Liver (tissue), 9 donors: ENCODE results near the gene PLA2G2F. TPM values are rescaled to one million over a fixed set of nuclear protein-coding genes. Genes with fewer than 3 reads are reported as not detected.

ENCODE experiments used
- DNase-seq: peaks from one replicate; pipeline ENCODE4 v3.0.0-alpha.2; 2017; ENCODE audit warnings: low spot score
- H3K27ac ChIP-seq, 2 donors: one replicate each; pipeline ENCODE4 v1.7.0; 2013; ENCODE audit warnings: inconsistent platforms in 2 of 2, low read length in 2 of 2, control low read depth in 1 of 2, low read depth in 1 of 2, mild to moderate bottlenecking in 1 of 2
- H3K27me3 ChIP-seq, 4 donors: one replicate each; pipeline versions ENCODE4 v1.6.1 to v1.7.0; 2013; ENCODE audit warnings: low read length in 3 of 4, inconsistent platforms in 1 of 4, mild to moderate bottlenecking in 1 of 4, moderate library complexity in 1 of 4; ENCODE audit not compliant: control insufficient read depth in 4 of 4, insufficient read depth in 4 of 4
- H3K36me3 ChIP-seq, 4 donors: one replicate each; pipeline versions ENCODE4 v1.6.1 to v1.7.0; 2013; ENCODE audit warnings: low read length in 3 of 4, mild to moderate bottlenecking in 3 of 4, low read depth in 1 of 4, moderate library complexity in 1 of 4; ENCODE audit not compliant: control insufficient read depth in 4 of 4, insufficient read depth in 3 of 4
- H3K4me1 ChIP-seq, 4 donors: one replicate each; pipeline versions ENCODE4 v1.6.1 to v1.7.0; 2013; ENCODE audit warnings: low read length in 3 of 4, mild to moderate bottlenecking in 3 of 4, moderate library complexity in 1 of 4; ENCODE audit not compliant: control insufficient read depth in 4 of 4, insufficient read depth in 4 of 4
- H3K4me3 ChIP-seq, 3 donors: one replicate each; pipeline versions ENCODE4 v1.6.1 to v1.7.0; 2013; ENCODE audit warnings: low read length in 3 of 3, control low read depth in 1 of 3, low read depth in 1 of 3, mild to moderate bottlenecking in 1 of 3
- H3K9ac ChIP-seq, 2 donors: one replicate each; pipeline ENCODE4 v1.7.0; 2013; ENCODE audit warnings: low read length in 2 of 2, mild to moderate bottlenecking in 2 of 2, moderate library complexity in 2 of 2, control low read depth in 1 of 2, low read depth in 1 of 2
- H3K9me3 ChIP-seq, 4 donors: one replicate each; pipeline versions ENCODE4 v1.6.1 to v1.7.0; 2013; ENCODE audit warnings: low read length in 3 of 4; ENCODE audit not compliant: control insufficient read depth in 4 of 4
- EGR1 ChIP-seq, 2 donors: IDR thresholded peaks; 2 replicates each; pipeline ENCODE4 v1.6.1; 2016 to 2018; ENCODE audit warnings: antibody characterized with exemption in 2 of 2, low read depth in 2 of 2
- GABPA ChIP-seq, 2 donors: IDR thresholded peaks in 1 of 2; conservative IDR thresholded peaks in 1 of 2; 2 replicates each; pipeline ENCODE4 v1.6.1; 2016; ENCODE audit warnings: antibody characterized with exemption in 2 of 2, mild to moderate bottlenecking in 1 of 2, moderate library complexity in 1 of 2
- HNF4A ChIP-seq, 2 donors: conservative IDR thresholded peaks; 2 replicates each; pipeline ENCODE4 v1.6.1; 2016; ENCODE audit warnings: antibody characterized with exemption in 2 of 2, mild to moderate bottlenecking in 2 of 2
- HNF4G ChIP-seq: IDR thresholded peaks from 2 replicates; pipeline ENCODE4 v1.6.1; 2016; ENCODE audit warnings: antibody characterized with exemption
- JUND ChIP-seq, 2 donors: IDR thresholded peaks; 2 replicates each; pipeline ENCODE4 v1.6.1; 2016; ENCODE audit warnings: antibody characterized with exemption in 2 of 2
- NR2F2 ChIP-seq: IDR thresholded peaks from 2 replicates; pipeline ENCODE4 v1.6.1; 2016; ENCODE audit warnings: antibody characterized with exemption
- RAD21 ChIP-seq, 2 donors: IDR thresholded peaks; 2 replicates each; pipeline ENCODE4 v1.6.1; 2016; ENCODE audit warnings: antibody characterized with exemption in 2 of 2, mild to moderate bottlenecking in 2 of 2
- RXRA ChIP-seq, 2 donors: IDR thresholded peaks; 2 replicates each; pipeline ENCODE4 v1.6.1; 2017 to 2018; ENCODE audit warnings: antibody characterized with exemption in 2 of 2, mild to moderate bottlenecking in 1 of 2
- SP1 ChIP-seq: IDR thresholded peaks from 2 replicates; pipeline ENCODE4 v1.6.1; 2018; ENCODE audit warnings: antibody characterized with exemption, mild to moderate bottlenecking
- TAF1 ChIP-seq: conservative IDR thresholded peaks from 2 replicates; pipeline ENCODE4 v1.6.1; 2016; ENCODE audit warnings: antibody characterized with exemption, mild to moderate bottlenecking
- WGBS: extraction: QIAGEN DNeasy Blood & Tissue Kit; methylation state at CpG from one replicate; pipeline ENCODE4 v1.1.7; 2013; 5-methylcytosine and 5-hydroxymethylcytosine counted together
- polyA plus RNA-seq, 2 donors: library from polyadenylated mRNA; stranded (reverse) in 1 of 2; unstranded in 1 of 2; fragments of 200-250 nt in 1 of 2; fragments of >200 nt in 1 of 2; fragmentation: Nextera tagmentation in 1 of 2; extraction: Ambion mirVana in 1 of 2; gene quantifications; one replicate each; pipeline versions ENCODE4 v1.2.1 to v1.2.3, GENCODE V29; 2013 to 2015
- total RNA-seq, 2 donors: library from RNA; depleted of rRNA; stranded (reverse); fragments of >200 nt; gene quantifications; one replicate each; pipeline ENCODE4 v1.2.3, GENCODE V29; 2014
- TF ChIP-seq, protein P1 (sequence below): IDR thresholded peaks from 2 replicates; pipeline ENCODE4 v1.6.1; 2016; ENCODE audit warnings: antibody characterized with exemption
- TF ChIP-seq, protein P2 (sequence below): IDR thresholded peaks from 2 replicates; pipeline ENCODE4 v1.6.1; 2016; ENCODE audit warnings: antibody characterized with exemption, mild to moderate bottlenecking
- TF ChIP-seq, protein P3 (sequence below): IDR thresholded peaks from 2 replicates; pipeline ENCODE4 v1.6.1; 2016; ENCODE audit warnings: antibody characterized with exemption
- TF ChIP-seq, protein P4 (sequence below): IDR thresholded peaks from 2 replicates; pipeline ENCODE4 v1.6.1; 2016; ENCODE audit warnings: antibody characterized with exemption
- donor health status: healthy.
- donor health status: healthy.
- donor health status: healthy.
- donor health status: healthy.
- donor health status: healthy.

The PLA2G2F gene
- total and polyA plus RNA-seq, 4 donors, result under 0.01 TPM; not detected in 3

DNA sequence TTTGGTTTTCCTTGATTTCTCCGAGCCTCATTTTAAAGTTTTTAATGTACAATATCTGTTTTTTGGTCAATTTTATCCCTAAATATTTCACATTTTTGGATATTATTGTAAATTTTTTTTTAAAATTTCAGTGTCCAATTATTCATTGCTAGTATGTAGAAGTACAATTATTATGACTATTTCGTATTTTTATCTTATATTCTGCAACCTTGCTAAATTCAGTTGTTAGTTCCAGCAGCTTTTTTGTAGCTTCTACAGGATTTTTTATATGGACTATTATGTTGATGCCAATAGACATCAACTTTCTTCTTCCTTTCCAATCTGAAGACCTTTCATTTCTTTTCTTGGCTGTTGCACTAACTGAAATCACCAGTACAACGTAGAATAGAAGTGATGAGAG is 4.1 kb upstream of the PLA2G2F start:
- Histone ChIP-seq H3K27ac (no peak overlapping the region), H3K36me3 (no peaks in the 10 kb centered on the region), H3K4me1 (no peaks in the 10 kb centered on the region), H3K9ac (no peak overlapping the region), H3K9me3 (no peaks in the 10 kb centered on the region), H3K4me3 (no peak overlapping the region), H3K27me3 (no peaks in the 10 kb centered on the region)
- WGBS, result 91% methylated on average over 3 of the region's 3 CpGs
- no peak for DNase-seq
- TF ChIP-seq NR2F2 (no peak), HNF4A (conservative IDR thresholded peaks at IDR 0.05) (no peak), GABPA (IDR thresholded peaks at IDR 0.05 in 1 of 2, conservative IDR thresholded peaks at IDR 0.05 in 1 of 2) (no peak), RAD21 (IDR thresholded peaks at IDR 0.05) (no peak), HNF4G (no peak), JUND (IDR thresholded peaks at IDR 0.05) (no peak), SP1 (no peak), EGR1 (IDR thresholded peaks at IDR 0.05; ENCODE audit: low read depth in 2 of 2) (no peak)
- TF ChIP-seq, protein P1, sequence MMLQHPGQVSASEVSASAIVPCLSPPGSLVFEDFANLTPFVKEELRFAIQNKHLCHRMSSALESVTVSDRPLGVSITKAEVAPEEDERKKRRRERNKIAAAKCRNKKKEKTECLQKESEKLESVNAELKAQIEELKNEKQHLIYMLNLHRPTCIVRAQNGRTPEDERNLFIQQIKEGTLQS, result no peak
- TF ChIP-seq, protein P2, sequence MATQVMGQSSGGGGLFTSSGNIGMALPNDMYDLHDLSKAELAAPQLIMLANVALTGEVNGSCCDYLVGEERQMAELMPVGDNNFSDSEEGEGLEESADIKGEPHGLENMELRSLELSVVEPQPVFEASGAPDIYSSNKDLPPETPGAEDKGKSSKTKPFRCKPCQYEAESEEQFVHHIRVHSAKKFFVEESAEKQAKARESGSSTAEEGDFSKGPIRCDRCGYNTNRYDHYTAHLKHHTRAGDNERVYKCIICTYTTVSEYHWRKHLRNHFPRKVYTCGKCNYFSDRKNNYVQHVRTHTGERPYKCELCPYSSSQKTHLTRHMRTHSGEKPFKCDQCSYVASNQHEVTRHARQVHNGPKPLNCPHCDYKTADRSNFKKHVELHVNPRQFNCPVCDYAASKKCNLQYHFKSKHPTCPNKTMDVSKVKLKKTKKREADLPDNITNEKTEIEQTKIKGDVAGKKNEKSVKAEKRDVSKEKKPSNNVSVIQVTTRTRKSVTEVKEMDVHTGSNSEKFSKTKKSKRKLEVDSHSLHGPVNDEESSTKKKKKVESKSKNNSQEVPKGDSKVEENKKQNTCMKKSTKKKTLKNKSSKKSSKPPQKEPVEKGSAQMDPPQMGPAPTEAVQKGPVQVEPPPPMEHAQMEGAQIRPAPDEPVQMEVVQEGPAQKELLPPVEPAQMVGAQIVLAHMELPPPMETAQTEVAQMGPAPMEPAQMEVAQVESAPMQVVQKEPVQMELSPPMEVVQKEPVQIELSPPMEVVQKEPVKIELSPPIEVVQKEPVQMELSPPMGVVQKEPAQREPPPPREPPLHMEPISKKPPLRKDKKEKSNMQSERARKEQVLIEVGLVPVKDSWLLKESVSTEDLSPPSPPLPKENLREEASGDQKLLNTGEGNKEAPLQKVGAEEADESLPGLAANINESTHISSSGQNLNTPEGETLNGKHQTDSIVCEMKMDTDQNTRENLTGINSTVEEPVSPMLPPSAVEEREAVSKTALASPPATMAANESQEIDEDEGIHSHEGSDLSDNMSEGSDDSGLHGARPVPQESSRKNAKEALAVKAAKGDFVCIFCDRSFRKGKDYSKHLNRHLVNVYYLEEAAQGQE, result no peak
- TF ChIP-seq, protein P3, sequence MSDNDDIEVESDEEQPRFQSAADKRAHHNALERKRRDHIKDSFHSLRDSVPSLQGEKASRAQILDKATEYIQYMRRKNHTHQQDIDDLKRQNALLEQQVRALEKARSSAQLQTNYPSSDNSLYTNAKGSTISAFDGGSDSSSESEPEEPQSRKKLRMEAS, result no peak
- TF ChIP-seq, protein P4, sequence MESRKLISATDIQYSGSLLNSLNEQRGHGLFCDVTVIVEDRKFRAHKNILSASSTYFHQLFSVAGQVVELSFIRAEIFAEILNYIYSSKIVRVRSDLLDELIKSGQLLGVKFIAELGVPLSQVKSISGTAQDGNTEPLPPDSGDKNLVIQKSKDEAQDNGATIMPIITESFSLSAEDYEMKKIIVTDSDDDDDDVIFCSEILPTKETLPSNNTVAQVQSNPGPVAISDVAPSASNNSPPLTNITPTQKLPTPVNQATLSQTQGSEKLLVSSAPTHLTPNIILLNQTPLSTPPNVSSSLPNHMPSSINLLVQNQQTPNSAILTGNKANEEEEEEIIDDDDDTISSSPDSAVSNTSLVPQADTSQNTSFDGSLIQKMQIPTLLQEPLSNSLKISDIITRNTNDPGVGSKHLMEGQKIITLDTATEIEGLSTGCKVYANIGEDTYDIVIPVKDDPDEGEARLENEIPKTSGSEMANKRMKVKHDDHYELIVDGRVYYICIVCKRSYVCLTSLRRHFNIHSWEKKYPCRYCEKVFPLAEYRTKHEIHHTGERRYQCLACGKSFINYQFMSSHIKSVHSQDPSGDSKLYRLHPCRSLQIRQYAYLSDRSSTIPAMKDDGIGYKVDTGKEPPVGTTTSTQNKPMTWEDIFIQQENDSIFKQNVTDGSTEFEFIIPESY, result no peak

DNA sequence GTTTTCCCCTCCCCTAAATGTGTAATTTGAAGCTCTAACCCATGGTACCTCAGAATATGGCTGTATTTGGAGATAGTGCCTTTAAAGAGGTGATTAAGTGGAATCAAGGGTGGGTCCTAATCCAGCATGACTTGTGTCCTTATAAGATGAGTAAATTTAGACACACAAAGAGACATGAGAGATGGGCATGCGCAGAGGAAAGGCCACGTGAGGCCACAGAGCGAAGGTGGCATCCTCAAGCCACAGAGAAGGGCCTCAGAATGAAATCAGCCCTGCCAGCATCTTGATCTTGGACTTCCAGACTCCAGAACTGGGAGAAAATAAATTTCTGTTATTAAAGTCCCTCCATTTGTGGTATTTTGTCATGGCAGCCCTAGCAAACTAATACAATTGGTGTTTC is 2.9 kb upstream of the PLA2G2F start:
- WGBS, result 96% methylated on average over 3 of the region's 3 CpGs
- no peaks in the 10 kb centered on the region for H3K9me3 ChIP-seq
- H3K27ac ChIP-seq, result no peak overlapping the region
- no peaks in the 10 kb centered on the region for H3K4me1 ChIP-seq
- TF ChIP-seq, protein P2, result no peak
- TF ChIP-seq JUND (IDR thresholded peaks at IDR 0.05) (no peak), RXRA (IDR thresholded peaks at IDR 0.05) (no peak), TAF1 (no peak), SP1 (no peak), RAD21 (IDR thresholded peaks at IDR 0.05) (no peak)
- no peak overlapping the region for H3K4me3 ChIP-seq
- H3K9ac ChIP-seq, result no peak overlapping the region
- H3K27me3 ChIP-seq, result no peaks in the 10 kb centered on the region
- no peak for DNase-seq
- no peaks in the 10 kb centered on the region for H3K36me3 ChIP-seq
